Trophoblast cell (in vitro differentiated cells and primary cell): ENCODE results near the gene OMP.
A peak's percentile ranks its signal among the peaks of the same experiment; 100 is the strongest.

Experiments
- DNase-seq, 2 donors: peaks; one replicate each; pipeline ENCODE4 v3.0.0-alpha.2; 2016
- H2AFZ ChIP-seq: 2 replicates; pipeline ENCODE4 v1.6.1; 2013; ENCODE audit warnings: low read length, moderate library complexity, mild to moderate bottlenecking; ENCODE audit not compliant: insufficient read depth, poor library complexity
- H2AK5ac ChIP-seq: 2 replicates; pipeline ENCODE4 v1.6.1; 2013; ENCODE audit warnings: mild to moderate bottlenecking, low read length
- H2BK120ac ChIP-seq: 2 replicates; pipeline ENCODE4 v1.6.1; 2013; ENCODE audit warnings: low read length, mild to moderate bottlenecking, moderate library complexity; ENCODE audit not compliant: insufficient read depth, poor library complexity
- H2BK12ac ChIP-seq: 2 replicates; pipeline ENCODE4 v1.6.1; 2013; ENCODE audit warnings: mild to moderate bottlenecking, low read length, moderate library complexity
- H2BK5ac ChIP-seq: 2 replicates; pipeline ENCODE4 v1.6.1; 2013; ENCODE audit warnings: low read length, low read depth, moderate library complexity, mild to moderate bottlenecking; ENCODE audit not compliant: poor library complexity
- H3K14ac ChIP-seq: 2 replicates; pipeline ENCODE4 v1.6.1; 2013; ENCODE audit warnings: mild to moderate bottlenecking, low read length
- H3K18ac ChIP-seq: 2 replicates; pipeline ENCODE4 v1.6.1; 2013; ENCODE audit warnings: mild to moderate bottlenecking, low read length
- H3K23ac ChIP-seq: 2 replicates; pipeline ENCODE4 v1.6.1; 2013; ENCODE audit warnings: low read length
- H3K27ac ChIP-seq: 2 replicates; pipeline ENCODE4 v1.5.1; 2013; ENCODE audit warnings: low read depth, mild to moderate bottlenecking, inconsistent platforms, low read length, moderate library complexity
- H3K27me3 ChIP-seq: 2 replicates; pipeline ENCODE4 v1.6.1; 2013; ENCODE audit warnings: inconsistent platforms, mild to moderate bottlenecking, low read length, moderate library complexity; ENCODE audit not compliant: insufficient read depth
- H3K36me3 ChIP-seq, 2 experiments: 1 replicate in 1 of 2; 2 replicates in 1 of 2; pipeline ENCODE4 v1.6.1; 2013; ENCODE audit warnings: low read length in 2 of 2, mild to moderate bottlenecking in 2 of 2, moderate library complexity in 1 of 2; ENCODE audit not compliant: insufficient read depth in 2 of 2, control insufficient read depth in 1 of 2
- H3K4ac ChIP-seq: 2 replicates; pipeline ENCODE4 v1.6.1; 2013; ENCODE audit warnings: low read depth, mild to moderate bottlenecking, low read length, moderate library complexity
- H3K4me1 ChIP-seq, 2 experiments: 1 replicate in 1 of 2; 2 replicates in 1 of 2; pipeline ENCODE4 v1.6.1; 2013; ENCODE audit warnings: low read length in 2 of 2, mild to moderate bottlenecking in 2 of 2, moderate library complexity in 1 of 2; ENCODE audit not compliant: insufficient read depth in 2 of 2, control insufficient read depth in 1 of 2
- H3K4me2 ChIP-seq: 2 replicates; pipeline ENCODE4 v1.6.1; 2013; ENCODE audit warnings: inconsistent platforms, mild to moderate bottlenecking, low read length, moderate library complexity
- H3K4me3 ChIP-seq: 2 replicates; pipeline ENCODE4 v1.5.1; 2013; ENCODE audit warnings: mild to moderate bottlenecking, low read depth, low read length, inconsistent platforms
- H3K79me1 ChIP-seq: one replicate; pipeline ENCODE4 v1.6.1; 2013; ENCODE audit warnings: low read length
- H3K79me2 ChIP-seq: 2 replicates; pipeline ENCODE4 v1.6.1; 2013; ENCODE audit warnings: low read length, mild to moderate bottlenecking; ENCODE audit not compliant: control insufficient read depth, insufficient read depth, poor library complexity
- H3K9ac ChIP-seq: 2 replicates; pipeline ENCODE4 v1.6.1; 2013; ENCODE audit warnings: mild to moderate bottlenecking, low read length
- H3K9me3 ChIP-seq: 2 replicates; pipeline ENCODE4 v1.6.1; 2013; ENCODE audit warnings: low read depth, mild to moderate bottlenecking, control low read depth, inconsistent platforms, low read length; ENCODE audit not compliant: insufficient read depth
- H4K12ac ChIP-seq: 2 replicates; pipeline ENCODE4 v1.6.1; 2013; ENCODE audit warnings: low read depth, mild to moderate bottlenecking, low read length, moderate library complexity
- H4K8ac ChIP-seq: 2 replicates; pipeline ENCODE4 v1.6.1; 2013; ENCODE audit warnings: low read depth, mild to moderate bottlenecking, low read length, moderate library complexity
- H4K91ac ChIP-seq: one replicate; pipeline ENCODE4 v1.6.1; 2013; ENCODE audit warnings: low read depth, mild to moderate bottlenecking, low read length, moderate library complexity
- WGBS: extraction: QIAGEN DNeasy Blood & Tissue Kit; methylation state at CpG from one replicate; pipeline ENCODE4 v1.1.7; 2013; ENCODE audit warnings: missing lambda C conversion rate; ENCODE audit not compliant: insufficient read length, insufficient coverage; ENCODE audit errors: extremely low coverage; 5-methylcytosine and 5-hydroxymethylcytosine counted together

The OMP gene

DNA sequence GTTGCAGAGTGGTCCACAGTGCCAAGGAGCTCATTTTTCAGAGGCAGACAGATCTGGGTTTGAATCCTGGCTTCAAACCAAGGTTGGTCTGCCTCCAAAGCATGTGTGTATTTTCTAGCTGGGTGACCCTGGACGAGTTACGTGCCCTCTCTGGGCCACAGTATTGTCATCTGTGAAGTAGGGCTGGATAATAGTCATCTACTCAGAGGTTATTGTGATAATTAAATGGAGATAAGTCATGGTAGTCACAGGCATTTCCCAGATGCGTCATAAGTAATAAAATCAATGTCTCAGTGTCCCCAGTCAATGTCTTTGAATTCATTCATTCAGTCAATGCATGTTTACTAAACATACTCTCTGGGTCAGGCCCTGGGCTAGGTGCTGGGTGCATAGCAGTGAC, 8.6 kb downstream of the OMP start:
- Histone ChIP-seq H3K79me1 (no peaks in the 10 kb centered on the region), H3K14ac (no peak overlapping the region), H3K23ac (no peak overlapping the region), H2AK5ac (no peak overlapping the region), H4K91ac (no peak overlapping the region), H3K9me3 (peaks cover 2% of the 10 kb centered on the region), H3K27ac (no peak overlapping the region), H3K18ac (no peak overlapping the region), H3K9ac (no peak overlapping the region), H2BK5ac (no peak overlapping the region), H2AFZ (no peak overlapping the region), H3K36me3 (no peaks in the 10 kb centered on the region), H2BK120ac (no peak overlapping the region), H4K12ac (no peak overlapping the region), H3K4me3 (no peak overlapping the region), H3K27me3 (no peaks in the 10 kb centered on the region), H4K8ac (no peak overlapping the region), H3K4me2 (no peak overlapping the region), H3K79me2 (no peaks in the 10 kb centered on the region), H3K4ac (no peak overlapping the region), H2BK12ac (no peak overlapping the region), H3K4me1 (no peaks in the 10 kb centered on the region)
- no CpG with 5 or more reads among the region's 3 CpGs for WGBS
- DNase-seq = no peak

GRCh38 chr11:77111946-77112345, 9.3 kb downstream of the OMP start:
- Histone ChIP-seq H2BK5ac (no peak overlapping the region), H3K36me3 (no peaks in the 10 kb centered on the region), H2BK12ac (no peak overlapping the region), H3K14ac (no peak overlapping the region), H4K12ac (no peak overlapping the region), H3K4me2 (no peak overlapping the region), H3K9me3 (peaks cover 2% of the 10 kb centered on the region), H3K18ac (no peak overlapping the region), H2AFZ (no peak overlapping the region), H3K27me3 (no peaks in the 10 kb centered on the region), H4K91ac (no peak overlapping the region), H3K23ac (no peak overlapping the region), H3K79me1 (no peaks in the 10 kb centered on the region), H3K4me3 (no peak overlapping the region), H3K79me2 (no peaks in the 10 kb centered on the region), H3K4ac (no peak overlapping the region), H4K8ac (no peak overlapping the region), H2AK5ac (no peak overlapping the region), H3K4me1 (no peaks in the 10 kb centered on the region), H3K27ac (no peak overlapping the region), H2BK120ac (no peak overlapping the region), H3K9ac (no peak overlapping the region)
- WGBS = no CpG with 5 or more reads among the region's 6 CpGs
- no peak for DNase-seq

DNA sequence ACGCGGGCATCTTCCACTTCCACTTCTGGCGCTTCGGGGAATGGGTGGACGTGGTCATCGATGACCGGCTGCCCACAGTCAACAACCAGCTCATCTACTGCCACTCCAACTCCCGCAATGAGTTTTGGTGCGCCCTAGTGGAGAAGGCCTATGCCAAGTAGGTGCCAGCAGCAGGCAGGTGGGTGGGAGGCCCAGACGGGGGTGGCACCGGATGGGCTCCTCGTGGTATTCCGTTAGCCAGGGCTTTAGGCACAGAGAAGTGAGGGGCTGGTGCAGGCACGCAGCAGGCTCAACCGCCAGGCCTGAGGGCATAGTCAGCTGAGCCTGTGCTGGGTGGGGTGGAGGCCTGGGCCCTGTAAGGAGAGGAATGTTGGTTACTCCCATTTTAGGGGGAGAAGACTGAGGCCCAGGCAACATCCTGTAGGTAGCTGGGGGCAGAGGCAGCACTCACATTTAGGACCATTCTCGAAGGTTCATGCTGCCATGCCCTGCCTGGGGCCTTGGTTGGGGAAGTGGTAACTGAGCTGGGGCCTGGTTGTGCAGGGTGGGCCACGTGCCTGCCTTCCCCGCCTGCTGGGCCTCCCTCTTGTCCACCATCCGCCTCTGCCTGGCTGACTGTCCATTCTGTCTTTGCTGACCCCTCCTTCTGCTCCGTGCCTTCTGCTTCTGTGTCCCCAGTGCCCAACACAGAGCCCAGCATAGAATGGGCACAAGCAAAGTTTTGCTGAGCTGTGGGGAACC, 10.2 kb downstream of the OMP start:
- Histone ChIP-seq H3K4me1 (no peaks in the 10 kb centered on the region), H4K8ac (no peak overlapping the region)

GRCh38 chr11:77113382-77114088, 10.9 kb downstream of the OMP start:
- no peak overlapping the region for H3K9ac ChIP-seq
- H3K4me3 ChIP-seq = no peak overlapping the region
- no peaks in the 10 kb centered on the region for H3K4me1 ChIP-seq
- H4K8ac ChIP-seq = no peak overlapping the region
- no peak overlapping the region for H2AFZ ChIP-seq
- H3K27ac ChIP-seq = no peak overlapping the region
- no peak overlapping the region for H3K4me2 ChIP-seq
- DNase-seq = peak in 1 of 2 donors; percentile 59
- no peak overlapping the region for H3K23ac ChIP-seq
- H3K79me2 ChIP-seq = no peaks in the 10 kb centered on the region
- H3K36me3 ChIP-seq = no peaks in the 10 kb centered on the region
- no peak overlapping the region for H2BK120ac ChIP-seq
- H3K18ac ChIP-seq = no peak overlapping the region
- H3K14ac ChIP-seq = no peak overlapping the region
- H2BK5ac ChIP-seq = no peak overlapping the region
- H4K12ac ChIP-seq = no peak overlapping the region
- H2AK5ac ChIP-seq = no peak overlapping the region
- no peak overlapping the region for H3K4ac ChIP-seq
- no peak overlapping the region for H4K91ac ChIP-seq
- no CpG with 5 or more reads among the region's 8 CpGs for WGBS
- H2BK12ac ChIP-seq = no peak overlapping the region
- no peaks in the 10 kb centered on the region for H3K27me3 ChIP-seq
- H3K9me3 ChIP-seq = peaks cover 2% of the 10 kb centered on the region
- H3K79me1 ChIP-seq = no peaks in the 10 kb centered on the region

More for the DNA sequence above, 10.2 kb downstream of the OMP start:
- no peak overlapping the region for H2AK5ac ChIP-seq
- no peak overlapping the region for H3K4ac ChIP-seq
- H3K27me3 ChIP-seq = no peaks in the 10 kb centered on the region
- no peak overlapping the region for H3K14ac ChIP-seq
- peaks cover 2% of the 10 kb centered on the region for H3K9me3 ChIP-seq
- H3K18ac ChIP-seq = no peak overlapping the region
- H3K4me3 ChIP-seq = no peak overlapping the region
- H2BK5ac ChIP-seq = no peak overlapping the region
- WGBS = no CpG with 5 or more reads among the region's 20 CpGs
- no peaks in the 10 kb centered on the region for H3K79me2 ChIP-seq
- H4K91ac ChIP-seq = no peak overlapping the region
- H3K9ac ChIP-seq = no peak overlapping the region
- no peak overlapping the region for H3K27ac ChIP-seq
- DNase-seq = no peak
- no peak overlapping the region for H2AFZ ChIP-seq
- H3K36me3 ChIP-seq = no peaks in the 10 kb centered on the region
- no peak overlapping the region for H3K23ac ChIP-seq
- H2BK120ac ChIP-seq = no peak overlapping the region
- H3K79me1 ChIP-seq = no peaks in the 10 kb centered on the region
- H2BK12ac ChIP-seq = no peak overlapping the region
- H4K12ac ChIP-seq = no peak overlapping the region
- H3K4me2 ChIP-seq = no peak overlapping the region
